HT1080 (cell line): Measurements from ENCODE around the gene SLC16A13. TPM values are rescaled to one million over a fixed set of nuclear protein-coding genes. Genes with fewer than 3 reads are reported as not detected.

ENCODE experiments used
- DNase-seq: peaks from one replicate; pipeline ENCODE4 v3.0.0-alpha.2; 2015; ENCODE audit warnings: low read depth
- total RNA-seq: library from RNA; depleted of rRNA; stranded (reverse); fragments of >200 nt; shearing (Covaris generic); gene quantifications from 2 replicates; pipeline ENCODE4 v1.2.3, GENCODE V29; 2014

Gene SLC16A13
- total RNA-seq, 1 experiment from 2014 or later, result 0.43 TPM

- no peak for DNase-seq
Observed at GRCh38 chr17:7011942-7012254, 23.9 kb upstream of the SLC16A13 start.

GRCh38 chr17:7014261-7014994 is 21.4 kb upstream of the SLC16A13 start:
- DNase-seq, result peak; percentile 96

- peak; percentile 52 for DNase-seq
Observed at GRCh38 chr17:7014995-7015958, 20.5 kb upstream of the SLC16A13 start.

GRCh38 chr17:7016418-7016817 is 19.4 kb upstream of the SLC16A13 start:
- no peak for DNase-seq

- DNase-seq, result no peak
Observed at GRCh38 chr17:7016886-7017826, 18.7 kb upstream of the SLC16A13 start.

- no peak for DNase-seq
Observed at GRCh38 chr17:7017827-7018200, 18.0 kb upstream of the SLC16A13 start.

- no peak for DNase-seq
Observed at GRCh38 chr17:7018331-7018964, 17.4 kb upstream of the SLC16A13 start.

- no peak for DNase-seq
Observed at GRCh38 chr17:7019367-7019766, 16.4 kb upstream of the SLC16A13 start.

- peak; percentile 19 for DNase-seq
Observed at GRCh38 chr17:7019839-7020519, 15.8 kb upstream of the SLC16A13 start.

- DNase-seq, result no peak
Observed at GRCh38 chr17:7020894-7021664, 14.7 kb upstream of the SLC16A13 start.

- DNase-seq, result peak; percentile 54
Observed at GRCh38 chr17:7021993-7022778, 13.6 kb upstream of the SLC16A13 start.

- DNase-seq, result no peak
Observed at GRCh38 chr17:7022781-7023571, 12.8 kb upstream of the SLC16A13 start, which contains the start of gene BCL6B. Gene BCL6B (plus strand): TSS chr17:7023050. CDS start chr17:7023672, 622 bp downstream.

GRCh38 chr17:7023576-7024401 is 12.0 kb upstream of the SLC16A13 start:
- DNase-seq, result no peak

- no peak for DNase-seq
Observed at GRCh38 chr17:7024402-7024785, 11.4 kb upstream of the SLC16A13 start.

- no peak for DNase-seq
Observed at GRCh38 chr17:7025245-7025644, 10.6 kb upstream of the SLC16A13 start.

GRCh38 chr17:7026471-7027115 is 9.2 kb upstream of the SLC16A13 start:
- DNase-seq, result no peak
